Activated T-helper 1 cell treated with anti-CD3 and anti-CD28 coated beads, Interleukin-2, amount 50 U/mL, for 16 hours (primary cell): ENCODE measurements around the gene WDR4.
"Not testable (repeated sequence)": the region's sequence is repeated elsewhere in the genome, so short reads cannot be mapped to it uniquely, and the experiment has no call there.

Experiments used
- DNase-seq, 2 donors: peaks; one replicate each; pipeline ENCODE4 v3.0.0-alpha.2; 2020; ENCODE audit warnings: low read depth in 1 of 2, low spot score in 1 of 2

WDR4 gene

DNA sequence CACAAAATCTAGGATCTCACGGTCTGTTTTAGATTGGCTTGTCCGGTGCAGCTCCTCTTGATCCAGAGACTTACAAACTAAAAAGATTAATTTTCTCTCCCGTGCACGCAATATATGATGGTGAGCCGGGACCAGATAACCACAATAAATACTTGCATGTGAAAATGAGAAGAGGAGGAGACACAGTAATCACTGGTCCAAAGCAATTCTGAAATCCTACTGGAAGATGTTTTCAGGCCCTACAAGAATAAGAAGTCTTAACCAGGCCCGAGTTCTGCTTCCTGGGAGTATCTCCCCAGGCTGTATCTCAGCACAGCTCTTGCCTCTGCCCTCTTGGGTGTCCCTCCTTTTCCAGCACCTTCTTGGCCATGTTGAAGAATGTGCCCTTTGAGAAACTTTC, 1.0 kb upstream of the WDR4 start:
- DNase-seq: no peak

- no peak for DNase-seq
These were observed 704 bp downstream of the WDR4 start for GRCh38 chr21:42878678-42878992.

DNA sequence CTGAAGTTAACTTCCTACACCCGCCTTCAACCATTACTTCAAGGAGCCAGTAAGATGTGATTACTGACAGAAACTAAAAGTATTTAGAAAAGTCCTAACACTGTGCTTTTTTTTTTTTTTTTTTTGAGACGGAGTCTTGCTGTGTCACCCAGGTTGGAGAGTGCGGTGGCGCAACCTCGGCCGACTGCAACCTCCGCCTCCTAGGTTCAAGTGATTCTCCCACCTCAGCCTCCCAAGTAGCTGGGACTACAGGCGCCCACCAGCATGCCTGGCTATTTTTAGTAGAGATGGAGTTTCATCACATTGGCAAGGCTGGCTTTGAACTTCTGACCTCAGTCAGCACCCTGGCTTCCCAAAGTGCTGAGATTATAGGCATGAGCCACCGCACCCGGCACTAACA, 3.5 kb downstream of the WDR4 start:
- DNase-seq: not testable (repeated sequence)

GRCh38 chr21:42873096-42873495, 6.2 kb downstream of the WDR4 start:
- DNase-seq: no peak

DNA sequence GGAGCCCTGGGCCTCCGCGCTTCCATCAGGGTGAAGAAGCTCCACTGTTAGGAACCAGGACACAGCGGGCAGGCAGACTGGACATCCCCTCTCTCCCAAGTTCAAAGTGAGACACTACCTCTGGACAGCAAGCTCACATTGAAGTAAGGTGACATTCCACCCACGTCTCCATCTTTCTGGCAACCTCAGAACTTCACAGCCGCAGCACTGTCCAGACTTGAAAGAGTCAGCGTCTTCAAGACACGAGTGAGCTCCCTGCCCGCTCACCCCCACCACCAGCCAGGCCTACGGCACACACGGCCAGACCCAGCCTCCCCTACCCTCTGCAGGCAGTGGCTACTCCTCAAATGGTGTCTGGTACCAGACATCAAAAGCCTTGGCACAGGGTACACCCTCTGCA, 11.1 kb downstream of the WDR4 start:
- DNase-seq: no peak

DNA sequence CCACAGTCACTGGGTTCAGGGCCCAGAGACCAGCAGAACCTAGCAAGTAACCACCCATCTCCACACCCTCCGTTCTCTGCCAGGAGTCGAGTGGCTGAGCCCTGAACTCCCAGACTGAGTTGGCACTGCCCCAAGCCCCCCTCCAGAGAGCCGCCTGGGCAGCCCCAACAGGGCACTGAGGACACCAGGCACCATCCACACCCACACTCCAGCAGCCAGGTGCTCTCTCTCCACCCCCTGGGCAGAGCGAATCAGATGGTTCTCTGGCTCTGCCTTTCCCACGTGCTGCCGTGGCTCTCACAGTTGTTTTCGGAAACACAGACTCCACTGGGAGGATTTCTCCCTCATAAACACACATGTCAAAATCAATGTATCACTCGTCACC, 13.6 kb downstream of the WDR4 start:
- DNase-seq: no peak

GRCh38 chr21:42864815-42865775, 14.2 kb downstream of the WDR4 start:
- DNase-seq: no peak

- no peak for DNase-seq
These were observed 15.1 kb downstream of the WDR4 start for GRCh38 chr21:42864286-42864685.

GRCh38 chr21:42863504-42863870, 15.9 kb downstream of the WDR4 start:
- no peak for DNase-seq

- no peak for DNase-seq
These were observed 16.4 kb downstream of the WDR4 start for GRCh38 chr21:42862774-42863503.

DNA sequence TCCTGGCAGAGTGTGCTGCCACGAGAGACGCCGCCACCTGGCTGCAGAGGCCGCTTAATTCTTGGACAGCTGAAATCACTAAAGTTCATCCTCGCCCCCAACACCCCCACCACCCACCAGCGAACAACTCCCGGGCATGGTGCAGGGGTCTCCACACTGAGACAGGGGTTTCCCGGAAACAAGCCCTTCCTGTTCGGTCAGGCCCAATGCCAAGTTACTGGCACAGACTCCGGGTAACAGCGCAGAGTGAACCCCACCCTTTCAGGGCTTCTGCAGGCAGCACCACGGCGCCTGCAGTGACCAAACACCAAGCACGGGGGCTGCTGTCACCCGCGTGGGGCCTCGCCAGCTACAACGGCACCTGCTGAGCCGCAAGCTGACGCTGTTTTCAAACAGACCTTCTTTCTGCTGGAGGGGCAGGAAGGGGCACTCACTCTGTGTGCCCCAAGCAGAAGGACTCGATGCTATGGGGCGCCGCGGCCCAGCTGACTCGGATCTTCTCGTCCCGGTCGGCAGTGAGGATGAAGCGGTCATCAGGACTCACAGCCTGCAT, 17.4 kb downstream of the WDR4 start:
- DNase-seq: no peak

GRCh38 chr21:42861311-42861847, 18.0 kb downstream of the WDR4 start:
- DNase-seq: no peak

- no peak for DNase-seq
These were observed 19.0 kb downstream of the WDR4 start for GRCh38 chr21:42860345-42860744.

- no peak for DNase-seq
These were observed 19.5 kb downstream of the WDR4 start for GRCh38 chr21:42859891-42860230.

DNA sequence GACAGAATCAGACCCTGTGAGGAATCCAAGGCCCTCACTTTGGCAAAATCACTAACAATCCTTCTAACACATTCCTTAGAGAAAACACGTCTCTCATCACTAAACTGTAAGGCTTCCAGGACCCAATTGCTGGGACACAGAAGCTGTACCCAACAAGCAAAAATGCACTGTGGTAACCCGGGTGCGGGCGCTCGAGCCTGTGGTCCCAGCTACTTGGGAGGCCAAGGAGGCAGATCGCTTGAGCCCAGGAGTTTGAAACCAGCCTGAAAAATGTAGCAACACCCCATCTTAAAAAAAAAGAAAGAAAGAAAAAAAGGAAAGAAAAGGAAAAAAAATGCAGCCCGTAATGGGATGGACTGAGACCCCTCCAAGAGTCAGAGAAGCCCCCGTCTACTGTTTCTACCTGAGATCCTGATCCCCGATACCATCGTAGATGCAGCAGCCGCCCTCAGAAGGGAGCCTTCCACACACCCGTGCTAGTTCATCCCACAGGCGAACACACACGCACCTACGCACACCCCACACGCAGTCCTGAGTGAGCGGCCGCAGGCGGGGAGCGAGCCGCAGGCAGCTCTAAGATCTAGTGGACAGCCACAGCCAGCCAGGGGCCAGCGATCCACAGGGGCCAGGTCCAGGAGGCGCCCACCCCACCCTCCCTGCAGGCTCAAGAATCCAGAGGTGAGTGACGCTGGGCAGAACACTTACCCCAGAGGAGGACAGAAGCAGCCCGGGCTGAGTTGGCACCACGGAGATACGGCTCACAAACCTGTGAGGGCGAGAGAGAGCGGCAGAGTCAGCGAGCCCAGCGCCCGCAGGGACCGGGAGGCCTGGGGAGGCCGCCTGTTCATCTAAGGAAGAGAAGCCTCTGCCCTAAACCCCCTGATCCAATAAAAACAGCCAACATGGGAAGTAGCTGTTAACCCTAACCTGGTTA, 20.1 kb downstream of the WDR4 start:
- DNase-seq: no peak

GRCh38 chr21:42858185-42858847, 21.0 kb downstream of the WDR4 start:
- no peak for DNase-seq

DNA sequence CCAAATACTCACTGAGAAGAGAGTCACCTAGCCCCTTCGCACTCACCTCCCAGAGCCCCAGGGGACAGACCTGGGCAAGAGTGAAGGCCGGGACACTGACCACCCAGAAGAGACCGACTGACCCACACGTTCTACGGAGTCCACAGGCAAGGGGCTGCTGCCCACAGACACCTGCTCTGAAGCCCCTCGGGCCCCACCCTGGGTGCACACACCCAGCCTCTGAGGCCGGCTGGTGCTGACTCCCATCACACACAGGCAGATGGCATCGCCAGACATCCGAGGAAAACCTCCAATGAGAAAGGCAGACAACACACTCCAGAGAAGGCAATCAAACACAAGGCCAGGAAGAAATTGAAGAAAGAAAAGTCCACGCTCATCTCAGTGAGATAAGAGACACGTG, 22.1 kb downstream of the WDR4 start:
- no peak for DNase-seq

GRCh38 chr21:42855937-42856335, 23.4 kb downstream of the WDR4 start:
- DNase-seq: no peak

DNA sequence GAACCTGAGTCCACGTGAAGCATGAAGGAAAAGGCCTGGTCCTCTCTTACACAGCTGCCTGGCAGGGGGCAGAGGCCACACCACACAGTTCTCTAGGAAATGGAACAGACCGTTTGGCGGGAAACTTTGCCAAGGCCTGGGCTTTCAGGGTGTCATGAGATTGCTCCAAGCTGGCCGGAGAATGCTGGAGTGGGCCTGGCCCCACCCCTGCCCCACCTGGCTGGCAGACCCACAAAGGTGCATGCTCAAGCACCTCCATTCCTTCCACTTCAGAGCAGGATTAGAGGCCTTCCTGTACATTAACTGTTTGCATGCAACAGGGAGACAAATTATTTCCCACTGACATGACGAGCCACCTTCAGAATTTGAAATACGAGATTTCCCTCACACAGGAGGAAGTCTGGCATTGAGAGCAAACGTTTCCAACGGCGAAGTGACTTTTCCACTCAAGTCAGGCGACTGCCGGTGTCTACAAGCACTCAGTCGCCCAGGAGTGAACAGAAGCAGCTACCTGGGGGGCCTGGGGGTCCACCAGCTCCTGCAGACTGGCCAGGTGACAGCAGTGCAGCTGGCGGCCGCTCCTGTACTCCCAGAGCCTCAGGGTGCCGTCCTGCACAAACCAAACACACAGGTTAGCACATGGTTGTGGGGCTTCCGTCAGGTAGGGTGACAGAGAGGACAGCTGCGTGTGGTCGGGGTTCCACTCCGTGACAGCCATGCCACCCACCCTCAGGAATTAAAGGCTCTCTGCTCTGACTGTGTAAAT, 24.0 kb downstream of the WDR4 start:
- DNase-seq: no peak
